ENCODE results near the gene PCCA.
"Not testable (repeated sequence)": the region's sequence is repeated elsewhere in the genome, so short reads cannot be mapped to it uniquely, and the experiment has no call there.

Gene PCCA

GRCh38 chr13:100365680-100366079 lies 276.8 kb downstream of the PCCA start:
- no peak for DNase-seq

GRCh38 chr13:100378533-100378932 lies 289.6 kb downstream of the PCCA start:
- no peak for DNase-seq

- no peak for DNase-seq
Observed at GRCh38 chr13:100381595-100382224, 292.8 kb downstream of the PCCA start.

GRCh38 chr13:100382785-100383184 lies 293.9 kb downstream of the PCCA start:
- peak in 1 of 2 donors; percentile 9 for DNase-seq

- no peak for DNase-seq
Observed at GRCh38 chr13:100387416-100387815, 298.5 kb downstream of the PCCA start.

DNA sequence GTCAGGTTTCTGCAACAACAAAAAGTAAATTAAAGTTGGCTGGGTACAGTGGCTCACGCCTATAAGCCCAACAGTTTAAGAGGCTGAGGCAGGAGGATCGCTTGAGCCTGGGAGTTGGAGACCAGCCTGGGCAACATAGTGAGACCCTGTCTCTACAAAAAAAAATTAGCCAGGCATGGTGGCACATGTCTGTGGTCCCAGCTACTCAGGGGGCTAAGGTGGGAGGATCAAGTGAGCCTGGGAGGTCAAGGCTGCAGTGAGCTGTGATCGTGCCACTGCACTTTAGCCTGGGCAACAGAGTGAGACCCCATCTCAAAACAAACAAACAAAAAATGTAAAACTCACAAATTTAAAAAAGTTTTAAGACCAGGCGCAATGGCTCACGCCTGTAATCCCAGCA lies 299.3 kb downstream of the PCCA start:
- DNase-seq = not testable (repeated sequence)

DNA sequence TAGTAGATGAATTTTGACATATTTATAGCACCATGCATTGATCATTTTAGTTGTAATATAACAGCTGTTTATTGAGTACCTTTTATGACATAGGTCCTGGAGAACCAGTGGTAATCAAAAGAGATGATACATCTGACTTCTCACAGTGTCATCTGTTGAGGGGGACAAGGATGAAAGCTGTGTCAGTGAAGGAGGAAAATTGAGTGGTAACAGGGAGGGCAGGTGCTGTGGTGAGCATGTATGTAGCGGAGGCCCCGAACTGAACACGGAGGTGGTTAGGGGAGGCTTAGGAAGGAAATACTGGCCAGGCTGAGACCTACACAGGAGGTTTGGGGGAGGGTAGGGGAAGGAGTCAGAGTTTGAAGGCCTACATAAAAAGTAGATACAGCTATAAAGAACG lies 300.0 kb downstream of the PCCA start:
- no peak for DNase-seq

DNA sequence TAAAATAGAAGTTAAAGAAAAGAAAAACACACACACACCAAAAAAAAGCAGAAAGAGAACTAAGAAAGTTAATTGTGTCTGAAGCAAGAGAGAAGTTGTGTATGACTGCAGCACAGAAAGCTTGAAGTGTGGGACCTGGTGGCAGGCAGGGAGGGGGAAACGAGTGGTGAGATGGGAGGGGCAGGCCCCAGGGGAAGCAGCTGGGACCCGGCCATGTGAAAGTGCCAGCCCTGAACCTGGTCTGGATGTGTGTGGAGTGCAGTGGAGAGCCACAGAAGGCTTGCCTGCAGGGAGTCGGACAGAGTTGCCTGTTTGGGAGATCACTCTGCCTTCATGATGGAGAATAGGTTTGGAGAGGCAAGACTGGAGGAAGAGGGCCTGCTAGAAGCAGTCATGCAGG lies 300.7 kb downstream of the PCCA start:
- no peak for DNase-seq

GRCh38 chr13:100392709-100393630 lies 304.1 kb downstream of the PCCA start:
- DNase-seq = peak; percentile 38 to 77

GRCh38 chr13:100394005-100394695 lies 305.3 kb downstream of the PCCA start:
- no peak for DNase-seq

DNA sequence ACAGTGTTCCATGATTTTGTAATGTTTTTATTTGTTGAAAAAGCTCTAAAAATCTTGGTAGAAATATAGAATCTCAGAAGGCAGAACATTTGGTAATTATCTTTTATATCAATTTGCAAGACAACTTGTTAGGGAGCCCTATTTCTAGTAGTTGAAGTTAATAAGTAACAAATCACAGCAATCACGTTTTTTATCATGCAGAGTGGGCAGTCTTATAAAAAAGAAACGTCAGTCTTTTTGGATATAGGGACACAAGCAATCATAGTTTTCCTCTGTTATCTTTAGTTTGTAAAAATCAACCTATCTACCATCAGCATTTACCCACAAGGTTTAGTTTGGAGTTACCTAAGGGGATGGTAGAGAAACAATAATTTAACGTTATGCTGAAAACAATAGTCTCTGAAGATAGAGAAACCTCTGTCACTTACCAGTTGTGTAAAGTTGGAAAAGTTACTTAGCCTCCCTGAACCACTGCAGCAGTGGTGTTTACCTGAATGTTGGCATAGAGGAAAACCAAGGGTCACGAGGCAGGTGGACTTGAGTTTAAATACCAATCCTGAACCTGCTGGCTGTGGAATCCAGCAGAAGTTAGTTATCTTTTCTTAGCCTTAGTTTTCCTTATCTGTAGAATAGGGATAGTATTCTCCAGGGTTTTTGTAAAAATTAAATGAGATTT lies 306.9 kb downstream of the PCCA start:
- DNase-seq = no peak

- DNase-seq = no peak
Observed at GRCh38 chr13:100396776-100397175, 307.9 kb downstream of the PCCA start.

- no peak for DNase-seq
Observed at GRCh38 chr13:100397627-100398026, 308.7 kb downstream of the PCCA start.

- no peak for DNase-seq
Observed at GRCh38 chr13:100398360-100398759, 309.5 kb downstream of the PCCA start.

- DNase-seq = no peak
Observed at GRCh38 chr13:100399455-100399854, 310.6 kb downstream of the PCCA start.

- no peak for DNase-seq
Observed at GRCh38 chr13:100403675-100404074, 314.8 kb downstream of the PCCA start.

GRCh38 chr13:100409132-100409531 lies 320.2 kb downstream of the PCCA start:
- DNase-seq = no peak

DNA sequence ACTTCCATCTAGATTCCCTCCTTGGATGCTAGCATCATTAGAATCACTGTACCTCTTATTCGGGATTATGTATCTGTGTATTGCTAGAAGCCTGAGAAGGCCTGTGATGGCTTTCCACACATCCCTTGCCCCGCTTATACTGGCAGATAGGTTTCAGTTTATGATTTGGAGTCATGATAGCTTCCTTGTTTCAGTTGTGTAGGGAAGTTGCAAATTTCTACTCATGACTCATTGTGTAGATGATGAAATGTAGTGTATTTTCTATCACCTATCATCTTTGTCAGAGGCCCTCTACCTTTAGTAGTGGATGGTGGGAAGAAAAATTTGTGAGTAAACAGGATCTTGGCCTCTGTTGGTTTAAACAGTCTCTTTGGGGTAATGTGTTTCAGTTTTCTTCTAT lies 334.5 kb downstream of the PCCA start:
- DNase-seq = no peak

DNA sequence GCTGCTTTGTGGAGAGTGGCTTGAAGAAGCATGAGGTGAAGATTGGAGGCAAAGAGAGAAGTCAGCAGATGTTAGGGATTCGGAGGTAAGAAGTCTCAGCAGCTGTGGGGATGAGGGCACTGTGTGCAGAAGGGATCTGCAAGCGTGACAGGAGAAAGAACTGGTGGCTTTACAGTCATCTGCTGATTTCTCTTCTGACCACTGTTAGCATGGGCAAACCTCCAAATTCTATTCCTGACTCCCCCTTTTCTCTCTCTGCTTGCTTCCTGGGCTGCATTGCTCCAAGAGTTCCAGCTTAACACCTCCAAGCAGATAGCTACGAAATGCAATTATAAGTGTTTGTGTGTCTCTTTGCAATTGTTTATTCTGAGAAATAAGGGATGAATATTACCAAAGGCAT lies 340.1 kb downstream of the PCCA start:
- DNase-seq = no peak

DNA sequence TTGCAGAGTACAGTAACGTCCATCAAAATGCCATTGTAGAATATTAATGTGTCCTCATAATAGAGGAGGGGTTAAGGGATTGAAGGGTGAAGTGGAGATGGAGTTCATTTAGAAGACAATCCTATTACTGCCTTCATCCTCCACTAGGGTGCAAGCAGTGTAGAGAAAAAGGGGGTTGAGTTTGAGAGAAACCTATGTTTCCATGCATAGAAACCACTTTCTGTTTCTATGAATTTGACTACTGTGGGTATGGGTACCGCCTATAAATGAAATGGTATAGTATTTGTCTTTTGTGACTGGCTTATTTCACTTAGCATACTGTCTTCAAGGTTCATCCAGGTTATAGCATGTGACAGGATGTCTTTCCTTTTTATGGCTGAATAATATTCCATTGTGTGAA lies 343.7 kb downstream of the PCCA start:
- no peak for DNase-seq

DNA sequence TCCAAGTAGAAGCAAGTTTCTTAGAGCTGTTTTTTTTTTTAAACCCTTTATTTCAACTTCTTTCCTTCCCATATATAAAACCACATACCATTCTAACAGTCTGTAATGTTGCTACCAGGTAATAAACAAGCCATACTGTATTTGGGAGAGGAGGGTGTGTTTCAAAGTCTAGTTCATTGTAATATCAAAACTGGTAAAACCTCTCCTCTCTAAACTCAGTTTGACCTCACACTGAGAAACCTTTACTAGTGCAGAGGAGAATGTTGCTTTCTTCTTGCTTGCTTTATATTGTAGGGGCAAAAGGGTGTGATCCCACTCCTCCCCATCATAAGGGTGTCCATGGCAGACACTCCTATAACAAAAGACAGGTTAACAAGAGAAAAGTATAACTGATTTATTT lies 344.6 kb downstream of the PCCA start:
- no peak for DNase-seq

GRCh38 chr13:100434010-100434763 lies 345.3 kb downstream of the PCCA start:
- DNase-seq = no peak
